Skeletal muscle cell (primary cell): Measurements from ENCODE around the gene HIVEP3.

Source experiments
- DNase-seq: peaks from one replicate; pipeline ENCODE4 v3.0.0-alpha.2; 2010; ENCODE audit warnings: low read depth
- H3K4me3 ChIP-seq: 2 replicates; pipeline ENCODE4 v1.5.1; 2011; ENCODE audit warnings: low read depth, mild to moderate bottlenecking, control low read depth, low read length, moderate library complexity

Gene HIVEP3

GRCh38 chr1:41619511-41620364 lies 299.0 kb downstream of the HIVEP3 start:
- no peak for DNase-seq
- H3K4me3 ChIP-seq = no peak overlapping the region

- no peak for DNase-seq
- H3K4me3 ChIP-seq = no peak overlapping the region
Observed at GRCh38 chr1:41618871-41619270, 299.9 kb downstream of the HIVEP3 start.

DNA sequence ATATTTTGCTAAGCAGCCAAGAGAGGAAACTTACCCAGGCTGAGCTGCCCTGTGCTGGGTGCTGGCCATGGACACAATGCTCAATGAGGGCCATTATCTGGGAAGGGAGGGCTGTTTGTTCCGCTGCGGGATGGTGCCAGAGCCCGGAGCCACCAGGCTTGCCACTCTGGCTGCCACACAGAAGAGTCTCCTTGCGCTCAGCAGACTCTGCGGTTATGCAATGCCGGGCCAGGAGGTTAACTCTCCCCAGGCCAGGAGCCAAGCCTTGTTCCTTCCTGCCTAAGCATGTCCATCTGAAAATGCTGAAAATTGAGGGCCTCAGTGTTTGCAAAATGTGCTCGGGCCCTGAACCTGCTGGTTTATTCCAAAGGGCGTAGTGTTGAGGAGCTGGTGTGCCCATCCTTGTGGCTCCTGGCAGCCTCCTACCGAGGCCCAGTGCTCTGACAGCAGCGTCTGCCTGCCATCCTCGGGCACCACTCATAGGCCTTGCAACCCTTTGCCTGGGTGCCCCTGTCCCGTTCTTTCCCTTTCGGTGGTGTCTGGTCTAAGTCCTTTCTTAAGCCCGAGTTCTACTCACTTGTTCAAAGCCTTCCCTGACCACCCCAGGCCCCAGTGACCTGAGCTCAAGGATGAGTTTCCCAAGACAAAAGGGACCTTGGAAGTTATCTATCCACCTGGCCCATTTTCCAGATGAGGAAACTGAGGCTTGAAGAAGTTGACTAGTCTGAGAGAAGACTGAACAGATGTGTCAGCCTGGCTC lies 300.5 kb downstream of the HIVEP3 start:
- no peak for DNase-seq
- H3K4me3 ChIP-seq = no peak overlapping the region

DNA sequence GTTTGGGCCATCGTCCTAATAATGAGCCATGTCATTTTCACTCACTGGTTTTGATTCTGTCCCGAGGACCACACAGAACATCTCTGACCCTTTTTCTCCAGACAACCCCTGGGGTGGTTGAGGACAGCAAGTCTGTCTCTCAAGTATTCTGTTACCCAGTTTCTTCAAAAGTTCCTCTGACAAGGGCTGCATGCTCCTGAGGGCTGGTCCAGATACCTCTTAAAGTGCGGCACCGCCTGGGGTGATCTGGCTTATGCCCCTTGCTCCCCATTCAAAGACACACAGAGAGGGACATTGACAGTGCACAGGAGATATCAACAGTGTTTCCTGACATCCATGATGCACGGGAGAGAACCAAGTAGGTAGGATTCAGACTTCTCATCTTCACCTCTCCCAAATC lies 301.4 kb downstream of the HIVEP3 start:
- no peak for DNase-seq
- no peak overlapping the region for H3K4me3 ChIP-seq

DNA sequence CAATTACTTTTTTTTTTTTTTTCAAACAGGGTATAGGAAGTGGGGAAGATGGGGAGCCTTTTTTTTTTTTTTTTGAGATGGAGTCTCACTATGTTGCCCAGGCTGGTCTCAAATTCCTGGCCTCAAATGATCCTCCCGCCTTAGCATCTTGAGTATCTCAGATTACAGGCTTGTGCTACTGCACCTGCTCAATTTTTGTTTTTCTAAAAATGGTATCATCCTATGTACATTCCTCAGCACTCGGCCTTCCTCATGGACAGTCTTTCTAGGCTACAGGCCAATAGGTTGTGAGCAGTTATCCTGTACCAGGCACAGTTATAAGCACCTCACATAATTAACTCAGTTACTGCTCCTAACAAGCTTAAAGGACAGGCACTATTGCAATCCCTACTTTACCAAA lies 302.2 kb downstream of the HIVEP3 start:
- H3K4me3 ChIP-seq = no peak overlapping the region
- no peak for DNase-seq

DNA sequence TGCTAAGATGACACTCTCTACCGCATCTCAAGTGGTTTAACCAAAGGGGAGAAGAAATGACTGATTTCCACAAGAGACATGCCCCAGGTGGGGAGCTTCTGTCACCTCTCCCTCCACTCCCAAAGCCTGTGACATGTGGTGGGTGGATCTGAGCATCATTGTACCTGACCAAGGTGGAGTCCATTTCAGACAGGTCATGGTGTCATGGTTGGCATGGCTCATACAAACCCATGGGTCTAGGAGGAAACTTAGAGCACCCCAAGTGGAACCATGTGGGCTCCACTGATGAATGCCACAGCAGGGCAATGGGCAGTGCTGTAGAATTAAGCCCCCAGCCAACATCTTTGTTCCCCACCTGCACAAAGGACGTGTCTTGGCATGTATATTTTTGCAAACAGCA lies 302.7 kb downstream of the HIVEP3 start:
- DNase-seq = no peak
- no peak overlapping the region for H3K4me3 ChIP-seq

- no peak for DNase-seq
- no peak overlapping the region for H3K4me3 ChIP-seq
Observed at GRCh38 chr1:41615316-41615715, 303.4 kb downstream of the HIVEP3 start.

GRCh38 chr1:41614818-41615217 lies 303.9 kb downstream of the HIVEP3 start:
- no peak overlapping the region for H3K4me3 ChIP-seq
- DNase-seq = no peak

DNA sequence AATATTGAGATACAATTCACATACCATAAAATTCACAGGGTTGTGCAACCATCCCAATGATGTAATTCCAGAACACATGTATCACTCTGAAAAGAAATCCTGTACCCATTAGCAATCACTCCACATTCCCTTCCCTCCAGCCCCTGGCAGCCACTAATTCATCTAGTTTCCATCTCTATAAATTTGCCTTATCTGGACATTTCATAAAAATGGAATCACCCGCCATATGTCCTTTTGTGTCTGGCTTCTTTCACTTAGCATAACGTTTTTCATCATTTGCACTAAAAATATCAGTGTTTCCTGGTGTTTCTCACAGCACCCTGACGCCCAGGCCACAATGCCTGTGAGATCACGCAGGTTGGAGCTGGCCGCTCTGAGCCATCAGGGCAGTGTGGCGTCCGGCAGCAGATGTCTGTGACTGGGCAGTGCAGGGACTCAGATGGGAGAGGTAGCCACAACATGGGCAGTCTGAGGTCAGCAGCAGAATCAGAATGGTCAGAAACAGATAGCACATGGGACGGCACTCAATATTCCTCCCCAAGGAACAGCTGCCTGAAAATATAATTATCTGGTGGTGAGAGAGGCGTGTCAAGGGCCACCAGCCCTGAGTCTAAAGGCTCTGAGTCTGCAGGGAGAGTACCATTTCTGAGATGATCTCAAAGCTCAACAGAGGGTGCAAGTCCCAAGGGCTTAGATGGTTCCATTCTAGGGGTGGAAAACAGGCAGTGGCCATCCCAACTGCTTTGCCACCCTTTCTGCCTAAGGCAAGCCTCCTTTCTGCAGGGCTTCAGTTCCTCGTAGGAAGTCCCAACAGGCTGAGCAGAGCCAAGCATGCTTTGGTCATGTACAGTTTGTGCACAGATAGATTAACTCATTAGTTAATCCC lies 304.8 kb downstream of the HIVEP3 start:
- peak; percentile 67 for DNase-seq
- no peak overlapping the region for H3K4me3 ChIP-seq

- no peak overlapping the region for H3K4me3 ChIP-seq
- no peak for DNase-seq
Observed at GRCh38 chr1:41612953-41613352, 305.8 kb downstream of the HIVEP3 start.

GRCh38 chr1:41611932-41612450 lies 306.7 kb downstream of the HIVEP3 start:
- no peak for DNase-seq
- no peak overlapping the region for H3K4me3 ChIP-seq

DNA sequence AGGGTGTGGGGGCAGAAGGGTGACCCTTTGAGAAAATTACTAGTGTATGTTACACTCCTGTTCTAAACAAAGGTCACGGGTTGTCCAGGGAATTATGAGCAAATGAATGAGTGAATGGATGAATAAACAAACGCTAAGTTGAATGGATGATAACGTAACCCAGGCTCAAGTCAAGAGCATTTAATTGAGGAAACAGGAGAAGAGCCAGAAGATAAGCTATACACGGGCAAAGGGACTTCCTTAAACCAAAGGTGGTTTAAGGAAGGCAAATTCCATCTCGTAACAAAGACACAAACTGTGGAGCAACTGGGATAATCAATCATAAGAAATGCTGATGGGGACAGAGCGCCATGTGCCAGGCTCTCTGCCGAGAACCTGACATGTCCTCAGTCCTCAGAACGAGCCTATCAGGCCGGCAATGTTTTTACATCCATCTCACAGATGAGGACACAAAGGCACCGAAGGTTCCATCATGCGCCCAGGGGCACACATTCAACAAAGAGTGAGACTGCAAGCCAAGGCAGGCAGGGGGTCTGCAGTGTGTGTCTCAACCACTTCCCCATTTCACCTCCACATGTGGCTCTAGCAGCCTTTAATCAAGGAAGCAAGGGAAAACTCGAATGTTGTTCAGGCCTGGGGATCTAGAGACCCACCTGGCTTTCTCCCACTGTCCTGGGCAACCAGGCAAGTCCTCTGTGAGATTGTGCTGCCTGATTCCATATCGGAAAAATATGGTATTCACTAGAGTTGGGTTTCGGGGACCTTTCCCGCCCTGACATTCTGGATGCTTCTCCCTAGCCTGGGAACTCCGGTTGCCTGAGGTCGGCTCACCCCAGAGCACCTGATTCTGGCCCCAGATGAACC lies 307.4 kb downstream of the HIVEP3 start:
- H3K4me3 ChIP-seq = no peak overlapping the region
- no peak for DNase-seq

GRCh38 chr1:41610361-41610760 lies 308.4 kb downstream of the HIVEP3 start:
- DNase-seq = no peak
- no peak overlapping the region for H3K4me3 ChIP-seq

DNA sequence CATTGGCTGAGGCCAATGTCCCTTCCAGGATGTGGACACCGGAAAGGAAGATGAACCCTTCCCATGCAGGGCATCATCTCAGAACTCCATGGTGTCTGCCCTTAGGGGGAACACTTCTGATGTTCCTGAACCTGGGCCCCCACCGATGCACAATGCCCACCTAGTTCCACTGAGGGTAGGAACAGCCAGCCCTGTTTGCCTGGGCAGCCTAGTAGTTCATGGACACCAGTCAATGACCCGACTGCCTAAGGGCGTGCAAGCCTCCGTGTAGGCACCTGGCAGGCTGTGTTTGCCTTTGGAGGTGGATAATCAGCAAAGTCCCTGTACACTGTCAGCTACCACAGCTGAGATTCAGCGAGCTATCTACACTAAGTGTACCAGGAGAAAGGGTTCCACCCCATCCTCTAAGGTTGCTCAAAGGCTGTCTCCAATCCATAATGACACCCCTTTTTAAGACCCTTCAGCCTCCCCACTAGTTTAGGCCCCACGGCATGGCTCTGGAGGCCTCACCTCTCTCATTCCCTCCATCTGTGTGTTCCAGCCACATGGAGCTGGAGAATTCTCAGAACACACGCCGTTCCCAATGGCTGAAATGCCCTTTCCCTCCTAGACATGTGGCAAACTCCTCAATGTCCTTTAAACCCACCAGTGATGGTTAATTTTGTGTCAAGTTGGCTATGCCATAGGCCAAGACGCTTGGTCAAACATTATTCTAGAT lies 309.4 kb downstream of the HIVEP3 start:
- H3K4me3 ChIP-seq = no peak overlapping the region
- no peak for DNase-seq

DNA sequence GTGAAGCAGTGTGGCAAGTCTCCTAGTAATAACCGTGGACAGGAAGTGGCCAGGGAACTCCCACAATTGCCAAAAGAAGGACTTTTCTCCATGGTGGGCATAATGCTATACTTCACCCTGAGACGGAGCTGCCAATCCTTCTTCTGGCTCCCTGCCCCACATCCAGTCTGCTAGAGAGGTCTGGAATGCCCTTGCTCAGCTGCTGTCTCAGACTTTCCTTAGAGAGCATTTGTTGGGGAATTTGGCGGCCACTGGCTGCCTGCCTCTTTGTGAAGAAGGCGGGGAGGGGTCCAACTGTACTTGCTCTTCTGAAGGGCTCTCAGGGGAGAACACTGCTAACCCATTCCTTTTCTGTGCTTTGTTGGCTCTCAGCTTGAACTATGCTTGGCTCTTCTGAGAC lies 310.5 kb downstream of the HIVEP3 start:
- DNase-seq = no peak
- H3K4me3 ChIP-seq = no peak overlapping the region

DNA sequence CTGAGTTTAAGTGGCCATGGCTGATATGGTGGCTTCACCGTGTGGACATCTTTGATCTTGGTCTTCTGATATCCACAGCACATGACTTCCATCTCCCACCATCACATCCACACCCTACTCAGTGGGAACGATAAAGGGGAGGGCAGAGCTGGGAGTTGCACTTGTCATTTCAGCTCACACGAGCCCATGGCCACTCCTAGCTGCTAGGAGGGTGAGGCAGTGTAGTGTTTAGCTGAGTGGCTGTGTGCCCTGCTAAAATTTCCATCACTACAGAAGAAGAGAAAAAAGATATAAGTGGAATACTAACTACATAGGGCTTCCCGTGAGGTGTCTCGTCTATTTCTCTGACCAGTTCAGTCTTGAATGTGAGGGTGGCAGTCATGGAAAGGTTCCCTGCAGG lies 310.9 kb downstream of the HIVEP3 start:
- H3K4me3 ChIP-seq = no peak overlapping the region
- no peak for DNase-seq

GRCh38 chr1:41599912-41600311 lies 318.8 kb downstream of the HIVEP3 start:
- DNase-seq = no peak
- H3K4me3 ChIP-seq = no peak overlapping the region

GRCh38 chr1:41598325-41598724 lies 320.4 kb downstream of the HIVEP3 start:
- no peak for DNase-seq
- H3K4me3 ChIP-seq = no peak overlapping the region
